H1 (cell line): ENCODE measurements around the gene PTPA. TPM values are rescaled to one million over a fixed set of nuclear protein-coding genes. Genes with fewer than 3 reads are reported as not detected.

Experiments used
- CTCF ChIA-PET: fragments of 300-600 bp; sonication (Branson Sonifier 250); formaldehyde crosslinking; loops from one replicate; lab custom pipeline; 2021; ENCODE audit not compliant: partially characterized antibody; lab: Charles Lee
- POLR2A ChIA-PET: fragments of 300-600 bp; sonication (Branson Sonifier 250); formaldehyde crosslinking; loops from one replicate; lab custom pipeline; 2021; ENCODE audit warnings: inconsistent platforms; ENCODE audit not compliant: partially characterized antibody; lab: Charles Lee
- DNase-seq, 2 experiments: peaks; one replicate each; pipeline versions ENCODE4 v3.0.0 to v3.0.0-alpha.2; 2010 to 2022; ENCODE audit warnings: low spot score in 2 of 2, low read depth in 1 of 2, mixed read lengths in 1 of 2
- FAIRE-seq: peaks from 2 replicates; lab custom pipeline; 2011; peaks lifted over from hg19 to GRCh38; lab: Jason Lieb, UNC
- H2AFZ ChIP-seq: 2 replicates; pipeline ENCODE4 v1.8.1; 2012; ENCODE audit warnings: low read length, inconsistent platforms
- H2AK5ac ChIP-seq: 2 replicates; pipeline ENCODE4 v1.6.1; 2013; ENCODE audit warnings: low read depth, low read length
- H2BK120ac ChIP-seq: replicated peaks from 2 replicates; pipeline ENCODE3; 2013; ENCODE audit warnings: low read depth, low read length, inconsistent platforms
- H2BK12ac ChIP-seq: 2 replicates; pipeline ENCODE4 v1.6.1; 2013; ENCODE audit warnings: low read depth, low read length
- H2BK15ac ChIP-seq: 2 replicates; pipeline ENCODE4 v1.6.1; 2013; ENCODE audit warnings: low read length
- H2BK20ac ChIP-seq: 2 replicates; pipeline ENCODE4 v1.6.1; 2013; ENCODE audit warnings: low read length
- H2BK5ac ChIP-seq: 2 replicates; pipeline ENCODE4 v1.6.1; 2013; ENCODE audit warnings: low read depth, low read length
- H3K14ac ChIP-seq: 2 replicates; pipeline ENCODE4 v1.6.1; 2013; ENCODE audit warnings: inconsistent platforms; ENCODE audit not compliant: insufficient read length
- H3K18ac ChIP-seq: 2 replicates; pipeline ENCODE4 v1.6.1; 2013; ENCODE audit warnings: low read length; ENCODE audit errors: extremely low read depth
- H3K23ac ChIP-seq: 2 replicates; pipeline ENCODE4 v1.6.1; 2013; ENCODE audit warnings: inconsistent platforms; ENCODE audit not compliant: insufficient read length
- H3K23me2 ChIP-seq: 2 replicates; pipeline ENCODE4 v1.6.1; 2013; ENCODE audit warnings: low read depth, low read length
- H3K27ac ChIP-seq: 2 replicates; pipeline ENCODE4 v1.6.1; 2011; ENCODE audit warnings: low read depth, low read length, inconsistent platforms
- H3K27me3 ChIP-seq, 4 experiments: replicated peaks in 1 of 4; 1 replicate in 1 of 4; 2 replicates in 3 of 4; pipeline versions ENCODE4 v1.6.1 to v1.8.1; 2011 to 2013; ENCODE audit warnings: low read length in 3 of 4, mild to moderate bottlenecking in 3 of 4, inconsistent platforms in 2 of 4, mixed read lengths in 2 of 4, moderate library complexity in 1 of 4; ENCODE audit not compliant: control insufficient read depth in 3 of 4, insufficient read depth in 3 of 4; ENCODE audit errors: extremely low read depth in 1 of 4
- H3K36me3 ChIP-seq, 4 experiments: 2 replicates each; pipeline versions ENCODE4 v1.6.1 to v1.8.1; 2011 to 2013; ENCODE audit warnings: mild to moderate bottlenecking in 4 of 4, low read length in 3 of 4, moderate library complexity in 2 of 4, control low read depth in 1 of 4, inconsistent platforms in 1 of 4; ENCODE audit not compliant: insufficient read depth in 4 of 4, control insufficient read depth in 2 of 4
- H3K4ac ChIP-seq: replicated peaks from 2 replicates; pipeline ENCODE3; 2013; ENCODE audit warnings: low read length, low read depth, mixed read lengths, inconsistent platforms; ENCODE audit not compliant: insufficient read length
- H3K4me1 ChIP-seq, 4 experiments: replicated peaks in 1 of 4; 1 replicate in 1 of 4; 2 replicates in 3 of 4; pipeline versions ENCODE4 v1.6.1 to v1.8.1; 2011 to 2013; ENCODE audit warnings: low read length in 3 of 4, inconsistent platforms in 2 of 4, mixed read lengths in 1 of 4; ENCODE audit not compliant: insufficient read depth in 4 of 4, control insufficient read depth in 3 of 4
- H3K4me2 ChIP-seq, 2 experiments: 2 replicates each; pipeline versions ENCODE4 v1.6.1 to v1.8.1; 2011 to 2013; ENCODE audit warnings: low read depth in 2 of 2, low read length in 2 of 2, control low read depth in 1 of 2, inconsistent platforms in 1 of 2, mild to moderate bottlenecking in 1 of 2; ENCODE audit not compliant: insufficient read depth in 1 of 2
- H3K4me3 ChIP-seq, 4 experiments: fragments of 200-600, 300-600 bp in 1 of 4; sonication (generic), shearing (Covaris generic), sonication (Bioruptor Twin) in 1 of 4; 2 replicates each; pipeline versions ENCODE4 v1.5.1 to v1.8.1; 2011 to 2016; ENCODE audit warnings: low read length in 4 of 4, low read depth in 3 of 4, control low read depth in 2 of 4, inconsistent platforms in 2 of 4, mild to moderate bottlenecking in 2 of 4, mixed read lengths in 1 of 4, moderate library complexity in 1 of 4; ENCODE audit not compliant: insufficient read depth in 2 of 4; ENCODE audit errors: extremely low read depth in 1 of 4
- H3K56ac ChIP-seq: replicated peaks from 2 replicates; pipeline ENCODE3; 2013; ENCODE audit warnings: low read depth, mild to moderate bottlenecking, mixed read lengths, low read length, inconsistent platforms; ENCODE audit not compliant: insufficient read length
- H3K79me1 ChIP-seq: 2 replicates; pipeline ENCODE4 v1.6.1; 2013; ENCODE audit warnings: low read depth, low read length, control low read depth
- H3K79me2 ChIP-seq, 2 experiments: 2 replicates each; pipeline versions ENCODE4 v1.6.1 to v1.8.1; 2012 to 2013; ENCODE audit warnings: low read length in 2 of 2, mild to moderate bottlenecking in 2 of 2, inconsistent platforms in 1 of 2; ENCODE audit not compliant: insufficient read depth in 2 of 2, control insufficient read depth in 1 of 2
- H3K9ac ChIP-seq, 4 experiments: replicated peaks in 1 of 4; 1 replicate in 1 of 4; 2 replicates in 3 of 4; pipeline versions ENCODE4 v1.6.1 to v1.8.1; 2011 to 2013; ENCODE audit warnings: low read depth in 3 of 4, low read length in 3 of 4, control low read depth in 2 of 4, mild to moderate bottlenecking in 2 of 4, moderate library complexity in 2 of 4, inconsistent platforms in 1 of 4; ENCODE audit errors: extremely low read depth in 1 of 4
- H3K9me3 ChIP-seq, 2 experiments: 2 replicates each; pipeline versions ENCODE4 v1.6.1 to v1.8.1; 2012 to 2013; ENCODE audit warnings: mild to moderate bottlenecking in 2 of 2, moderate library complexity in 2 of 2, control low read depth in 1 of 2, inconsistent platforms in 1 of 2, low read depth in 1 of 2, low read length in 1 of 2, mixed read lengths in 1 of 2; ENCODE audit not compliant: insufficient read depth in 2 of 2
- H4K20me1 ChIP-seq, 2 experiments: replicated peaks in 1 of 2; 2 replicates each; pipeline versions ENCODE3 to v1.8.1; 2011 to 2013; ENCODE audit warnings: inconsistent platforms in 2 of 2, low read length in 2 of 2, mild to moderate bottlenecking in 1 of 2; ENCODE audit not compliant: insufficient read depth in 2 of 2, control insufficient read depth in 1 of 2
- H4K5ac ChIP-seq: 2 replicates; pipeline ENCODE4 v1.6.1; 2013; ENCODE audit warnings: low read length, low read depth, mixed read lengths, inconsistent platforms; ENCODE audit not compliant: insufficient read length
- H4K8ac ChIP-seq: 2 replicates; pipeline ENCODE4 v1.8.0; 2013; ENCODE audit warnings: mild to moderate bottlenecking, moderate library complexity, low read length, inconsistent platforms; ENCODE audit not compliant: insufficient read depth; ENCODE audit errors: extremely low read depth
- H4K91ac ChIP-seq: replicated peaks from 2 replicates; pipeline ENCODE3; 2013; ENCODE audit warnings: low read length, mixed read lengths, inconsistent platforms; ENCODE audit not compliant: insufficient read length
- CBX5 ChIP-seq: fragments of 300-800, 300-1000 bp; sonication (generic); IDR thresholded peaks from 2 replicates; pipeline ENCODE4 v1.7.1; 2016; ENCODE audit warnings: antibody characterized with exemption, low read length, low read depth
- CHD2 ChIP-seq: IDR thresholded peaks from 2 replicates; pipeline ENCODE4 v1.6.1; 2012; ENCODE audit warnings: low read length, improper control_type of control experiment
- EP300 ChIP-seq, 2 experiments: IDR thresholded peaks; 1 replicate in 1 of 2; 2 replicates in 1 of 2; pipeline ENCODE4 v1.6.1; 2011 to 2012; ENCODE audit warnings: low read depth in 2 of 2, low read length in 2 of 2, mild to moderate bottlenecking in 2 of 2, borderline replicate concordance in 1 of 2, inconsistent platforms in 1 of 2, moderate library complexity in 1 of 2
- EZH2 ChIP-seq: fragments of 200-600 bp; sonication (generic); IDR thresholded peaks from 2 replicates; pipeline ENCODE4 v1.7.1; 2012; ENCODE audit warnings: low read depth, mild to moderate bottlenecking, moderate library complexity, low read length, inconsistent platforms; ENCODE audit not compliant: severe bottlenecking
- HDAC6 ChIP-seq: IDR thresholded peaks from one replicate; pipeline ENCODE4 v1.7.1; 2012; ENCODE audit warnings: low read depth, mild to moderate bottlenecking, inconsistent platforms, low read length, moderate library complexity
- MAFK ChIP-seq: IDR thresholded peaks from 2 replicates; pipeline ENCODE4 v1.6.1; 2012; ENCODE audit warnings: low read depth, mild to moderate bottlenecking, improper control_type of control experiment, low read length
- NRF1 ChIP-seq: IDR thresholded peaks from 2 replicates; pipeline ENCODE4 v1.6.1; 2011; ENCODE audit warnings: mild to moderate bottlenecking, low read depth, low read length, improper control_type of control experiment
- PHF8 ChIP-seq: fragments of 200-600 bp; sonication (generic); conservative IDR thresholded peaks from 2 replicates; pipeline ENCODE4 v1.7.1; 2012; ENCODE audit warnings: low read depth, mild to moderate bottlenecking, inconsistent platforms, low read length, moderate library complexity
- SIRT6 ChIP-seq: IDR thresholded peaks from one replicate; pipeline ENCODE4 v1.7.1; 2012; ENCODE audit warnings: low read length, inconsistent platforms
- SP2 ChIP-seq: IDR thresholded peaks from 2 replicates; pipeline ENCODE4 v1.6.1; 2012; ENCODE audit warnings: mild to moderate bottlenecking, low read length, inconsistent platforms
- SUZ12 ChIP-seq: fragments of 200-600 bp; sonication (generic); IDR thresholded peaks from 2 replicates; pipeline ENCODE4 v1.6.1; 2012; ENCODE audit warnings: mild to moderate bottlenecking, inconsistent platforms, low read length, moderate library complexity, mixed read lengths
- TEAD4 ChIP-seq: IDR thresholded peaks from 2 replicates; pipeline ENCODE4 v1.6.1; 2012; ENCODE audit warnings: low read depth, low read length, inconsistent platforms, mixed read lengths
- WGBS, 2 experiments: shearing (Covaris generic) in 1 of 2; methylation state at CpG; one replicate each; pipeline versions ENCODE4 v1.1.6 to v1.1.7; 2013 to 2015; ENCODE audit warnings: low lambda C conversion rate in 2 of 2, mixed read lengths in 2 of 2, inconsistent platforms in 1 of 2, low coverage in 1 of 2, missing lambda C conversion rate in 1 of 2; ENCODE audit not compliant: insufficient replicate concordance in 2 of 2, insufficient coverage in 1 of 2, insufficient read length in 1 of 2; ENCODE audit errors: extremely low coverage in 1 of 2, missing lambda C conversion rate in 1 of 2; 5-methylcytosine and 5-hydroxymethylcytosine counted together
- polyA plus RNA-seq, 7 experiments: library from polyadenylated mRNA; depleted of rRNA in 3 of 7; stranded (reverse) in 5 of 7; unstranded in 2 of 7; fragments of >200 nt in 5 of 7; fragments of 200-250 nt in 2 of 7; gene quantifications; 1 replicate in 5 of 7; 2 replicates in 1 of 7; 4 replicates in 1 of 7; pipeline versions ENCODE4 v1.2.1 to v1.2.3, GENCODE V29; 2011 to 2013; ENCODE audit warnings: missing spikeins in 2 of 7, mixed read lengths in 2 of 7
- total RNA-seq: library from RNA; stranded (reverse); fragmentation: NEBNext Ultra II Directional; extraction: Animal tissue kit (Norgen Biotek cat#: 25700); gene quantifications from 2 replicates; pipeline ENCODE4 v1.2.1, GENCODE V29; 2021
- TF ChIP-seq, protein P1 (sequence below): IDR thresholded peaks from 2 replicates; pipeline ENCODE4 v1.6.1; 2011; ENCODE audit warnings: low read depth, mild to moderate bottlenecking, low read length; ENCODE audit not compliant: insufficient read depth

PTPA gene
- total and polyA plus RNA-seq, 2 of the 8 experiments (the other 6 are each of a cell fraction or from before 2014, with no cell fraction given) = 114 to 145 TPM

DNA sequence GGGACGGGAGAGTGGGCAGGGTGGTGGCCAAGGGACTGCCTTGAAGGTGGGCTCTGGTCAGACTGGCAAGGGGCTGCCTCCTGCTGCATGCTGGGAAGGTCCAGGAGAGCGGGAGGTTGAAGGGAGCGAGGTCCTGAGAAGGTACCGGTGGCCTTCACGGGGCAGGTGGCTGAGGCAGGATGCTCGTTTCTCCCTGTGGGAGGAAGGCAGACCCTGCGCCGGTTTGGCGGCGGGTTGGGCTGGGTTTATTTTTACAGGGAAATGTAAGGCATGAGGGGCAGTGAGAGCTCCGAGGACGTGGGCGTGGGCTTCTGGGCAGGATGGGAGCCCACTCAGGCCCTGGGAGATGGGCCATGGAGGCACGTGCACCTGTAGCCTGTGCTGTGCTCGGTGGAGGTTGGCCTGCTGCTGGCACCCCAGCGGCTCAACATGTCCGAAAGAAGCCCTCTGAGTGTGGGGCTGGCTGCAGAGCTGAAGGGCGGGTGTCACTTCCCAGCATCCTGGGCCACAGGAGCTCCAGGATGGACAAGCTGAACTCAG, 39.5 kb downstream of the PTPA start:
- H3K4me1 ChIP-seq = peaks cover 3 to 7% (median 5%) of the 10 kb centered on the region in 4 experiments
- no peaks in the 10 kb centered on the region; a peak in 1 of 4 replicates for H3K79me2 ChIP-seq
- ChIA-PET POLR2A (interaction anchor here (0.8 to 6.6 kb wide), 4 partner anchors 9 to 24 kb away, joined by 3 to 37 read pairs (median 4); no protein-coding TSS in a partner anchor), CTCF (interaction anchor here (0.9 to 36.8 kb wide), 4 partner anchors 9 to 50 kb away, joined by 3 to 831 read pairs (median 38); partner anchors contain the start of gene IER5L)
- H3K4ac ChIP-seq = no peak overlapping the region
- no peak overlapping the region for H3K27ac ChIP-seq
- H3K9ac ChIP-seq = no peak overlapping the region
- DNase-seq (no peak), FAIRE-seq (no peak)
- no peak overlapping the region for H4K91ac ChIP-seq
- no peak overlapping the region for H3K14ac ChIP-seq
- H3K23ac ChIP-seq = no peak overlapping the region
- H3K56ac ChIP-seq = no peak overlapping the region
- no peak overlapping the region for H3K18ac ChIP-seq
- H2AK5ac ChIP-seq = no peak overlapping the region
- no peaks in the 10 kb centered on the region for H3K27me3 ChIP-seq
- no peak overlapping the region for H2AFZ ChIP-seq
- H2BK15ac ChIP-seq = no peak overlapping the region
- H2BK5ac ChIP-seq = no peak overlapping the region
- 94% methylated on average over 18 of the region's 18 CpGs; no CpG with 5 or more reads in 1 of the 2 experiments for WGBS, 2 experiments
- H3K4me2 ChIP-seq = no peak overlapping the region
- H4K20me1 ChIP-seq = peaks cover 2 to 15% of the 10 kb centered on the region in 2 experiments
- H4K5ac ChIP-seq = no peak overlapping the region
- H2BK120ac ChIP-seq = no peak overlapping the region
- no peaks in the 10 kb centered on the region for H3K9me3 ChIP-seq
- H3K36me3 ChIP-seq = peaks cover 0 to 16% (median 6%) of the 10 kb centered on the region in 4 experiments; a peak in 4 of 8 replicates
- no peak overlapping the region for H4K8ac ChIP-seq
- peaks cover 9% of the 10 kb centered on the region for H3K79me1 ChIP-seq
- no peak overlapping the region for H2BK20ac ChIP-seq
- no peak overlapping the region for H2BK12ac ChIP-seq
- no peaks in the 10 kb centered on the region for H3K23me2 ChIP-seq
- H3K4me3 ChIP-seq = no peak overlapping the region
- no peak for TF ChIP-seq EZH2
- TF ChIP-seq SP2 = no peak
- no peak for TF ChIP-seq HDAC6
- TF ChIP-seq NRF1 = no peak
- TF ChIP-seq, protein P1, sequence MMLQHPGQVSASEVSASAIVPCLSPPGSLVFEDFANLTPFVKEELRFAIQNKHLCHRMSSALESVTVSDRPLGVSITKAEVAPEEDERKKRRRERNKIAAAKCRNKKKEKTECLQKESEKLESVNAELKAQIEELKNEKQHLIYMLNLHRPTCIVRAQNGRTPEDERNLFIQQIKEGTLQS = no peak
- TF ChIP-seq TEAD4 = no peak
- no peak for TF ChIP-seq MAFK
- no peak for TF ChIP-seq EP300 (IDR thresholded peaks at IDR 0.05; ENCODE audit: borderline replicate concordance in 1 of 2, low read depth in 2 of 2, low read length in 2 of 2)
- no peak for TF ChIP-seq CHD2
- no peak for TF ChIP-seq SIRT6
- TF ChIP-seq PHF8 = no peak
- TF ChIP-seq SUZ12 = no peak
- TF ChIP-seq CBX5 = no peak
